Erythroblast (primary cell): Measurements from ENCODE around the gene DHX30.
A peak's percentile ranks its signal among the peaks of the same experiment; 100 is the strongest.

ENCODE experiments used
- GATA1 ChIP-seq: IDR thresholded peaks from 2 replicates; pipeline ENCODE4 v1.6.1; 2011; ENCODE audit warnings: low read depth, mild to moderate bottlenecking, control low read depth, low read length, moderate library complexity
- POLR2A ChIP-seq: IDR thresholded peaks from 2 replicates; pipeline ENCODE4 v1.6.1; 2011; ENCODE audit warnings: mild to moderate bottlenecking, low read length

DNA sequence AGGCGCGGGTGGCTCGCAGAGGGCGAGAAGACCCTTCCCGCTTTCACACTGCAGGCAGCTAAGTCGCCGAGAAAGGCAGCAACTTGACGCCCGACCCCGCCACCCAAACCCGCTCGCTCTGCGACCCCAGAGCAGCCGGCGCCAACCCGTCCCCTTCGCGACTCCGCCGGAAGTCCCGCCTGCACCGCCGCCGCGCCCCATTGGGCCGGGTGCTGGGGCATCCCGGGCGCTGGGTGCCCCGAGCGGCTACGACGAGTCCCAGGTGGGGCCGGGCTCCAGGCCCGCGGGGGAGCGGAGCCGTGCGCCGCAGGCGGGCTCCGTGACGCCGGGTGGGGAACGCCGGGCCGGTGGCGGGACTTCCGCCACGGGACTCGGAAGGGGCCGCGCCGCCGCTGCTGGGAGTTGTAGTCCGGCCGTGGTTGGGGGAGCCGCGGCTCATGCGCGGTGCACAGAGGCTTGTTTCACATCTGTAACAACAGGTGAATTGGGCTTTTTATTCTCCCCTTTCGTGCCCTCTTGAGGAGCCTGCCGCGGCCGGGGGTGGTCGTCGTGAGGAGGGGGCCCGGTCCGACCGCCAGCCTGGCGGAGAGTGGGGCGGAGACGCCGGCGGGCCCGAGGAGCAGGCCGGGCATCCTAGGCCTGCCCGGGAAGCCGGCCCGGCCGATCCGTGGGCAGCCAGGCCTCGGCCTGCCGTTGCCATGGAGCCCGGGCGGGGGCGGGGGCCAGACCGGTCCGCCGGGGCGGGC, at the start of gene DHX30:
- TF ChIP-seq POLR2A (peak; percentile 71), GATA1 (no peak)
